Measurements from ENCODE around the gene ARID1B. TPM values are rescaled to one million over a fixed set of nuclear protein-coding genes. Genes with fewer than 3 reads are reported as not detected.

Gene ARID1B
- total RNA-seq, 2 donors from 2014 or later, result 43.9 to 44.6 TPM

DNA sequence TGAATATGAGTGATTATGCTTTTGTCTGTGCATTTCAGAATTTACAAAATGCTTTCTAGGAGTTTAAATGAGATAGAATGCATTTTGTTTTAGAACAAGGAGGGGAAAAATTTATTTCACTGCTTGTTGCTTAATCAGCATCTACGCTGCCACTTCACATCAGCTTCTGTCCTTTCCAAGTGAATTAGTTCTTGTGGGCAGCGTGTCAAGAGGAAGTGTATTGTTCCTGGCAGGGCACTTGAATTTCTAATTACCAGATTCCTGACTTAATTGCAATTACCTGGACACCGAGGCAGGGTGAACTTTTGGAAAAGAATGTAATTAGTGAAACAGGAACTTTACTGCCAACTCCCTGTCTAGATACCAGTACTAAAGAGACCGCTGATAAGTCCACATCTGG, 282.6 kb downstream of the ARID1B start:
- TF ChIP-seq, protein P1, sequence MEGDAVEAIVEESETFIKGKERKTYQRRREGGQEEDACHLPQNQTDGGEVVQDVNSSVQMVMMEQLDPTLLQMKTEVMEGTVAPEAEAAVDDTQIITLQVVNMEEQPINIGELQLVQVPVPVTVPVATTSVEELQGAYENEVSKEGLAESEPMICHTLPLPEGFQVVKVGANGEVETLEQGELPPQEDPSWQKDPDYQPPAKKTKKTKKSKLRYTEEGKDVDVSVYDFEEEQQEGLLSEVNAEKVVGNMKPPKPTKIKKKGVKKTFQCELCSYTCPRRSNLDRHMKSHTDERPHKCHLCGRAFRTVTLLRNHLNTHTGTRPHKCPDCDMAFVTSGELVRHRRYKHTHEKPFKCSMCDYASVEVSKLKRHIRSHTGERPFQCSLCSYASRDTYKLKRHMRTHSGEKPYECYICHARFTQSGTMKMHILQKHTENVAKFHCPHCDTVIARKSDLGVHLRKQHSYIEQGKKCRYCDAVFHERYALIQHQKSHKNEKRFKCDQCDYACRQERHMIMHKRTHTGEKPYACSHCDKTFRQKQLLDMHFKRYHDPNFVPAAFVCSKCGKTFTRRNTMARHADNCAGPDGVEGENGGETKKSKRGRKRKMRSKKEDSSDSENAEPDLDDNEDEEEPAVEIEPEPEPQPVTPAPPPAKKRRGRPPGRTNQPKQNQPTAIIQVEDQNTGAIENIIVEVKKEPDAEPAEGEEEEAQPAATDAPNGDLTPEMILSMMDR (IDR thresholded peaks at IDR 0.05), result no peak
- DNase-seq (ENCODE audit: low spot score), result no peak
- Histone ChIP-seq H3K27ac (no peak overlapping the region), H3K4me1 (peaks cover 0 to 20% of the 10 kb centered on the region in 2 donors), H3K9me3 (peaks cover 0 to 8% of the 10 kb centered on the region in 2 donors), H3K36me3 (no peaks in the 10 kb centered on the region), H3K27me3 (no peaks in the 10 kb centered on the region), H3K4me3 (no peak overlapping the region)

DNA sequence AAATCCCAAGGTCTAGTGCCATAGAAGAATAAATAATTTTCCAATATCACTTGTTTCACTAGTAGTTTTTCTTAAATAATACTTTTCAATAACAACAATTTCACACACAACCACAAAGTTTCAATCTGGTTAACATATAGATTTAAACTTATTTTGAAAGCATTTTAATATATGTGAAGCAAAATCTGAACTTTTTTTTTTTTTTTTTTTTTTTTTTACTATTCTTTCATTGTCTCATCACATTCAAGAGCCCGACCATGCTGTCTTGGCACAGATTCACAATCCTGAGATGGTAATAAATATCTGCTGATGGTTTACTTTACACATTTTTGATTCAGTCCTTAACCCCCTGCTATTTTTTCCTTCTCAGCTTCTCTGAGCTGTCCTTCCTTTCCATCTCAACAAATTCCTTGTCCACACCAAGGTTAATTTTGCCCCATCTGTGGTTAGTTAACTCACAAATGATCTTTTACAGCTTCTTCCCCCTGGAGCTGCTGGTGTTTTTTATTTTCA, 283.3 kb downstream of the ARID1B start:
- Histone ChIP-seq H3K27ac (no peak overlapping the region), H3K4me3 (no peak overlapping the region), H3K36me3 (no peaks in the 10 kb centered on the region), H3K27me3 (no peaks in the 10 kb centered on the region), H3K9me3 (peaks cover 0 to 6% of the 10 kb centered on the region in 2 donors), H3K4me1 (peaks cover 0 to 20% of the 10 kb centered on the region in 2 donors)
- TF ChIP-seq, protein P1 (IDR thresholded peaks at IDR 0.05), result no peak
- no peak for DNase-seq (ENCODE audit: low spot score)

DNA sequence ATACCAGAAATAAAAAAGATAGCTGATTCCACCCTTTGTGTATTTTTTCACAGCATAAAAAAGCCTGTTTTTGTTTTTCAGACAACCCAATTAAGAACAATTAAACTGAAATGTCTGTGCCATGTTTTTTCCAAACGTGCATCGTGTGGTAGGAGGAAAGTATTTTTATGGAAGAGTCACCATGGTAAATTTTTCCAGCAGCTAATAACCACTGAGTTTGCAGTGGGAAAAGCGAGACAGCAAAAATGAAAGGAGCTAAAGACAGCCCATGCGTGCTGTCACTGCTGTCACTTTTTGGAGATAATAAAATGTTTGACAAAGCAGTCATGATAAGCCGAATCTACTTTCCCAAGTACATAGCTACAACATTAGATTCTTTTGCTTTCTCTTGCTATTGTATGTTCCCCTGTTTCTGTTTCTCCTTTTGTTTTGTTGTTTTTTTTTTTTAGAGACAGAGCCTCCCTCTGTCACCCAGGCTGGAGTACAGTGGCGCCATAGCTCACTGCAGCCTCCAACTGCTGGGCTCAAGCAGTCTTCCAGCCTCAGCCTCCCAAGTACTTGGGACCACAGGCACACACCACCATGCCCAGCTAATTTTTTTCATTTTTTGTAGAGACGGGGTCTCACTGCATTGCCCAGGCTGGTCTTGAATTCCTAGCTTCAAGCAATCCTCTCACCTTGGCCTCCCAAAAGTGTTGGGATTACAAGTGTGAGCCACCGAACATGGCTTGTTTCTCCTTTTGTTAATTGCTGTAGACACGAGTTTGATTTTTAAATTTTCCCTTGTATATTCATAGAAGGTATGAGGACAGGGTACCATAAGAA, 284.8 kb downstream of the ARID1B start:
- Histone ChIP-seq H3K4me1 (peaks cover 0 to 25% of the 10 kb centered on the region in 2 donors), H3K4me3 (no peak overlapping the region), H3K27me3 (no peaks in the 10 kb centered on the region), H3K36me3 (no peaks in the 10 kb centered on the region), H3K27ac (no peak overlapping the region), H3K9me3 (no peaks in the 10 kb centered on the region)
- TF ChIP-seq, protein P1 (IDR thresholded peaks at IDR 0.05), result no peak
- no peak for DNase-seq (ENCODE audit: low spot score)

DNA sequence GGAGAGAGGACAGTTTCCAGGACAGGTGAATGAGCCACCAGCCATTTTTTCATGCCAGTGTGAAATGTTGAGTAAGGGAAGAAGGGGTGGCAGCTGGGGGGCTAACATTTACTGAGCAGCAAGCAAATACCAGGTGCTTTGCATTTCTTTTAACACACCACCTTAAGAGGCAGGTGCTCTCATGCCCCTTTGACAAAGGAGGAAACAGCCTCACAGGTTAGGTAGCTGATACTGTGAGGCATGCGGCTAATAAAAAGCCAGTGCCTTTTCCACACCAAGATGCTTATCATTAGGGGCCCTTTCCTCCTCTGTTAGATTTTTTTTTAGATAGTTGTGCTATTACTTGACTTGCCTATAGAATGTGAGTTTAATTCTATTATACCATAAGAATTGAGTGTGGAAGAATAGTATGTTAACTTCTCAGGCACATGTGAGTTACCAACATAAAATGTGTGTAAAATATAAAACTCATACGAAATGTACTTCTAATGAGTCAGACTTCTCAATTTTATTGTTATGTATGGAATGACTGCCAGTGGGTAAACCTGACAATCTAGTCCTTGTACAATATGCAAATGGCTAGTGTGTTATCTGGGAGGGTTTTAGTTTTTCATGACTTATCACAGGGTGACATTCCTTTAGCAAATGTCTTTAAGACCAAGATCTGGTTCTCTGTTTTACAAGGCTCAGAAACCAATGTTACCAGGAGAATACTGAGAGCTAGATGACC, 286.2 kb downstream of the ARID1B start:
- Histone ChIP-seq H3K9me3 (no peaks in the 10 kb centered on the region), H3K27ac (no peak overlapping the region), H3K4me3 (no peak overlapping the region), H3K27me3 (no peaks in the 10 kb centered on the region), H3K4me1 (peaks cover 0 to 39% of the 10 kb centered on the region in 2 donors), H3K36me3 (no peaks in the 10 kb centered on the region)
- TF ChIP-seq, protein P1 (IDR thresholded peaks at IDR 0.05), result no peak
- DNase-seq (ENCODE audit: low spot score), result no peak

DNA sequence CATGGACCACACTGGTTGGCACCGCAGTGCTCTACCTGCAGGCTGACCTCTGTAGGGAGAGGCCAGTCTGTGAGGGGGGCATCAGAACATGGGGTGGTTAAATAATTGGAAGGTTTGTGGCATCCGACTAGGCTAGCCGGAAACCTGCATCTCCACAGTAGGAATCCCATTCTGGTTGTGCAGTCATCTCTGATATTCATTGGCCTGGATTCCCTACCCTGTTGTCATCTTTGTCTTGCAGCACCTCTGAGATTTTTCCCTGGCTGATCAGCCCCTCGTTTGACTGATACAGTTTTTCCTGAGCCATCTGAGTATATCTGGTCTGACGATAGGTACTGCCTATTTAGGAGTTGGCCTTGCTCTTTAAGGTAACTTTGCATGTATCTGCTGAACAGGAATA, 286.7 kb downstream of the ARID1B start:
- no peak for DNase-seq (ENCODE audit: low spot score)
- H3K27ac ChIP-seq, result no peak overlapping the region
- H3K4me1 ChIP-seq, result peaks cover 0 to 45% of the 10 kb centered on the region in 2 donors
- no peaks in the 10 kb centered on the region for H3K36me3 ChIP-seq
- H3K4me3 ChIP-seq, result no peak overlapping the region
- H3K9me3 ChIP-seq, result no peaks in the 10 kb centered on the region
- no peaks in the 10 kb centered on the region for H3K27me3 ChIP-seq
- TF ChIP-seq, protein P1 (IDR thresholded peaks at IDR 0.05), result no peak
